Measurements from ENCODE around the gene LAMB1. TPM values are rescaled to one million over a fixed set of nuclear protein-coding genes. Genes with fewer than 3 reads are reported as not detected.
A peak's percentile ranks its signal among the peaks of the same experiment; 100 is the strongest.

LAMB1 gene
- 1 to 10 TPM in 1 of 6 donors, under 1 TPM in 1, not detected in 4; 0.82 to 1.1 TPM for polyA plus RNA-seq (ENCODE audit: low read depth in 6 of 6)

- peak within 1 kb of the TSS; percentile 64 to 87 (median 80) for H3K4me3 Mint-ChIP-seq
- peak within 1 kb of the TSS in 1 of 6 donors; percentile 28 for H3K27ac Mint-ChIP-seq
- ATAC-seq (ENCODE audit: low read depth in 2 of 2) (peak in 1 of 2 donors; percentile 20), DNase-seq (no peak)
- H3K4me1 Mint-ChIP-seq, result peaks cover 17 to 30% (median 24%) of the 10 kb centered on the region in 3 donors
- H3K27me3 Mint-ChIP-seq, result peaks cover 55 to 69% (median 60%) of the 10 kb centered on the region in 3 donors
- H3K9me3 Mint-ChIP-seq, result peaks cover 0 to 5% (median 1%) of the 10 kb centered on the region in 7 donors
- H3K36me3 Mint-ChIP-seq, result peaks cover 0 to 7% of the 10 kb centered on the region in 2 donors
Observed at GRCh38 chr7:108002726-108003598, at the start of gene LAMB1. TSS of gene LAMB1 (minus strand) at chr7:108003161. CDS start at chr7:108002885, 276 bp downstream.

GRCh38 chr7:108051454-108051853, 48.5 kb upstream of the LAMB1 start:
- Mint-ChIP-seq H3K4me1 (peaks cover 4 to 6% (median 4%) of the 10 kb centered on the region in 3 donors), H3K4me3 (no peak overlapping the region), H3K27me3 (peaks cover 0 to 8% (median 4%) of the 10 kb centered on the region in 3 donors), H3K36me3 (no peaks in the 10 kb centered on the region), H3K27ac (no peak overlapping the region), H3K9me3 (no peaks in the 10 kb centered on the region)
- ATAC-seq (ENCODE audit: low read depth in 2 of 2) (no peak), DNase-seq (no peak)

GRCh38 chr7:108049962-108050361, 47.0 kb upstream of the LAMB1 start:
- Mint-ChIP-seq H3K36me3 (no peaks in the 10 kb centered on the region), H3K27me3 (peaks cover 0 to 8% (median 0%) of the 10 kb centered on the region in 3 donors), H3K9me3 (no peaks in the 10 kb centered on the region), H3K27ac (no peak overlapping the region), H3K4me1 (peaks cover 4 to 6% (median 4%) of the 10 kb centered on the region in 3 donors), H3K4me3 (no peak overlapping the region)
- ATAC-seq (ENCODE audit: low read depth in 2 of 2) (no peak), DNase-seq (no peak)

- Mint-ChIP-seq H3K27me3 (peaks cover 0 to 3% (median 0%) of the 10 kb centered on the region in 3 donors), H3K9me3 (no peaks in the 10 kb centered on the region), H3K36me3 (no peaks in the 10 kb centered on the region), H3K27ac (peak overlapping the region in 1 of 6 donors; percentile 33), H3K4me3 (peak overlapping the region in 1 of 8 donors; percentile 67), H3K4me1 (peaks cover 4 to 6% (median 4%) of the 10 kb centered on the region in 3 donors)
- no peak for DNase-seq
- no peak for ATAC-seq (ENCODE audit: low read depth in 2 of 2)
Observed at GRCh38 chr7:108048422-108048821, 45.5 kb upstream of the LAMB1 start.

- no peaks in the 10 kb centered on the region for H3K9me3 Mint-ChIP-seq
- H3K27ac Mint-ChIP-seq, result peak overlapping the region in 1 of 6 donors; percentile 70
- H3K4me3 Mint-ChIP-seq, result no peak overlapping the region
- no peaks in the 10 kb centered on the region for H3K27me3 Mint-ChIP-seq
- DNase-seq, result no peak
- H3K4me1 Mint-ChIP-seq, result peaks cover 4 to 6% (median 4%) of the 10 kb centered on the region in 3 donors
- no peak for ATAC-seq (ENCODE audit: low read depth in 2 of 2)
- H3K36me3 Mint-ChIP-seq, result no peaks in the 10 kb centered on the region
Observed at GRCh38 chr7:108046952-108047506, 44.1 kb upstream of the LAMB1 start.

- H3K27ac Mint-ChIP-seq, result peak overlapping the region in 2 of 6 donors; percentile 22 to 71
- H3K36me3 Mint-ChIP-seq, result no peaks in the 10 kb centered on the region
- no peak for ATAC-seq (ENCODE audit: low read depth in 2 of 2)
- H3K4me3 Mint-ChIP-seq, result no peak overlapping the region
- DNase-seq, result no peak
- peaks cover 4 to 6% (median 4%) of the 10 kb centered on the region in 3 donors for H3K4me1 Mint-ChIP-seq
- H3K27me3 Mint-ChIP-seq, result peaks cover 0 to 9% (median 0%) of the 10 kb centered on the region in 3 donors
- H3K9me3 Mint-ChIP-seq, result no peaks in the 10 kb centered on the region
Observed at GRCh38 chr7:108045669-108046068, 42.7 kb upstream of the LAMB1 start.

GRCh38 chr7:108045154-108045553, 42.2 kb upstream of the LAMB1 start:
- no peaks in the 10 kb centered on the region for H3K9me3 Mint-ChIP-seq
- no peak overlapping the region for H3K4me3 Mint-ChIP-seq
- no peaks in the 10 kb centered on the region for H3K36me3 Mint-ChIP-seq
- DNase-seq (no peak), ATAC-seq (ENCODE audit: low read depth in 2 of 2) (no peak)
- H3K4me1 Mint-ChIP-seq, result peaks cover 4 to 6% (median 4%) of the 10 kb centered on the region in 3 donors
- H3K27ac Mint-ChIP-seq, result peak overlapping the region in 2 of 6 donors; percentile 68 to 78
- H3K27me3 Mint-ChIP-seq, result peaks cover 0 to 9% (median 0%) of the 10 kb centered on the region in 3 donors

- Mint-ChIP-seq H3K9me3 (no peaks in the 10 kb centered on the region), H3K36me3 (no peaks in the 10 kb centered on the region), H3K4me3 (no peak overlapping the region), H3K27me3 (peaks cover 0 to 9% (median 0%) of the 10 kb centered on the region in 3 donors), H3K4me1 (peaks cover 4 to 6% (median 4%) of the 10 kb centered on the region in 3 donors), H3K27ac (no peak overlapping the region)
- ATAC-seq (ENCODE audit: low read depth in 2 of 2) (no peak), DNase-seq (no peak)
Observed at GRCh38 chr7:108044345-108044744, 41.4 kb upstream of the LAMB1 start.

- Mint-ChIP-seq H3K27ac (no peak overlapping the region), H3K4me1 (no peaks in the 10 kb centered on the region), H3K4me3 (no peak overlapping the region), H3K36me3 (no peaks in the 10 kb centered on the region), H3K9me3 (no peaks in the 10 kb centered on the region), H3K27me3 (peaks cover 0 to 20% (median 0%) of the 10 kb centered on the region in 3 donors)
- ATAC-seq (ENCODE audit: low read depth in 2 of 2), result no peak
- DNase-seq, result no peak
Observed at GRCh38 chr7:108038986-108039385, 36.0 kb upstream of the LAMB1 start.

- Mint-ChIP-seq H3K4me1 (no peaks in the 10 kb centered on the region), H3K9me3 (no peaks in the 10 kb centered on the region), H3K36me3 (no peaks in the 10 kb centered on the region), H3K27me3 (peaks cover 0 to 24% (median 0%) of the 10 kb centered on the region in 3 donors), H3K4me3 (no peak overlapping the region), H3K27ac (no peak overlapping the region)
- ATAC-seq (ENCODE audit: low read depth in 2 of 2) (no peak), DNase-seq (no peak)
Observed at GRCh38 chr7:108037741-108038140, 34.8 kb upstream of the LAMB1 start.

- H3K4me3 Mint-ChIP-seq, result no peak overlapping the region
- no peak overlapping the region for H3K27ac Mint-ChIP-seq
- H3K9me3 Mint-ChIP-seq, result no peaks in the 10 kb centered on the region
- no peaks in the 10 kb centered on the region for H3K4me1 Mint-ChIP-seq
- peaks cover 0 to 24% (median 0%) of the 10 kb centered on the region in 3 donors for H3K27me3 Mint-ChIP-seq
- DNase-seq (no peak), ATAC-seq (ENCODE audit: low read depth in 2 of 2) (no peak)
- H3K36me3 Mint-ChIP-seq, result no peaks in the 10 kb centered on the region
Observed at GRCh38 chr7:108037140-108037539, 34.2 kb upstream of the LAMB1 start.

GRCh38 chr7:108034586-108034985, 31.6 kb upstream of the LAMB1 start:
- ATAC-seq (ENCODE audit: low read depth in 2 of 2) (no peak), DNase-seq (no peak)
- Mint-ChIP-seq H3K36me3 (no peaks in the 10 kb centered on the region), H3K9me3 (no peaks in the 10 kb centered on the region), H3K4me3 (no peak overlapping the region), H3K27ac (no peak overlapping the region), H3K27me3 (peaks cover 0 to 20% (median 10%) of the 10 kb centered on the region in 3 donors), H3K4me1 (no peaks in the 10 kb centered on the region)

- Mint-ChIP-seq H3K4me1 (no peaks in the 10 kb centered on the region), H3K27ac (no peak overlapping the region), H3K36me3 (no peaks in the 10 kb centered on the region), H3K9me3 (no peaks in the 10 kb centered on the region), H3K4me3 (no peak overlapping the region), H3K27me3 (peaks cover 0 to 22% (median 16%) of the 10 kb centered on the region in 3 donors)
- ATAC-seq (ENCODE audit: low read depth in 2 of 2), result no peak
- no peak for DNase-seq
Observed at GRCh38 chr7:108033776-108034497, 31.0 kb upstream of the LAMB1 start.
